ENCODE data around the gene TBX6.

Gene TBX6

GRCh38 chr16:30113711-30114333, 22.1 kb upstream of the TBX6 start:
- no peak for DNase-seq (ENCODE audit: low read depth in 2 of 3, low spot score in 2 of 3)

GRCh38 chr16:30113031-30113710, 21.4 kb upstream of the TBX6 start, which contains the start of gene GDPD3:
Gene GDPD3 (minus strand): TSS chr16:30113537. CDS start chr16:30113478, 59 bp downstream.
- DNase-seq (ENCODE audit: low read depth in 2 of 3, low spot score in 2 of 3) = no peak

GRCh38 chr16:30112197-30113030, 20.7 kb upstream of the TBX6 start:
- peak in 2 of 3 experiments; percentile 48 to 57 for DNase-seq (ENCODE audit: low read depth in 2 of 3, low spot score in 2 of 3)

GRCh38 chr16:30110661-30111060, 18.9 kb upstream of the TBX6 start:
- no peak for DNase-seq (ENCODE audit: low read depth in 2 of 3, low spot score in 2 of 3)

- DNase-seq (ENCODE audit: low read depth in 2 of 3, low spot score in 2 of 3) = no peak
Measured at GRCh38 chr16:30108059-30108850, 16.5 kb upstream of the TBX6 start.

- DNase-seq (ENCODE audit: low read depth in 2 of 3, low spot score in 2 of 3) = no peak
Measured at GRCh38 chr16:30104492-30104891, 12.8 kb upstream of the TBX6 start.

- DNase-seq (ENCODE audit: low read depth in 2 of 3, low spot score in 2 of 3) = no peak
Measured at GRCh38 chr16:30104090-30104489, 12.4 kb upstream of the TBX6 start.

GRCh38 chr16:30096862-30097563, 5.3 kb upstream of the TBX6 start:
- DNase-seq (ENCODE audit: low read depth in 2 of 3, low spot score in 2 of 3) = no peak

GRCh38 chr16:30096105-30096861, 4.6 kb upstream of the TBX6 start, which contains the start of gene YPEL3:
Gene YPEL3 (minus strand): TSS chr16:30096213. CDS start chr16:30095482, 731 bp downstream.
- peak; percentile 61 to 82 (median 70) for DNase-seq (ENCODE audit: low read depth in 2 of 3, low spot score in 2 of 3)

- DNase-seq (ENCODE audit: low read depth in 2 of 3, low spot score in 2 of 3) = no peak
Measured at GRCh38 chr16:30095166-30096078, 3.7 kb upstream of the TBX6 start.

- no peak for DNase-seq (ENCODE audit: low read depth in 2 of 3, low spot score in 2 of 3)
Measured at GRCh38 chr16:30094541-30095165, 2.9 kb upstream of the TBX6 start.

GRCh38 chr16:30092373-30093010, 768 bp upstream of the TBX6 start:
- peak; percentile 53 to 66 (median 57) for DNase-seq (ENCODE audit: low read depth in 2 of 3, low spot score in 2 of 3)

- DNase-seq (ENCODE audit: low read depth in 2 of 3, low spot score in 2 of 3) = no peak
Measured at GRCh38 chr16:30090610-30091331, 953 bp downstream of the TBX6 start.

- no peak for DNase-seq (ENCODE audit: low read depth in 2 of 3, low spot score in 2 of 3)
Measured at GRCh38 chr16:30088832-30089624, 2.7 kb downstream of the TBX6 start.

GRCh38 chr16:30088237-30088831, 3.4 kb downstream of the TBX6 start:
- DNase-seq (ENCODE audit: low read depth in 2 of 3, low spot score in 2 of 3) = no peak

Data from activated CD8-positive, alpha-beta memory T cell treated with anti-CD3 and anti-CD28 coated beads for 48 hours (primary cell).